WTC11 (cell line): ENCODE results near the gene APOA1.

Source experiments
- ATF6 ChIP-seq: sonication (generic); formaldehyde crosslinking; IDR thresholded peaks from 2 replicates; pipeline ENCODE4 v1.8.1; 2023; ENCODE audit warnings: mild to moderate bottlenecking, missing genetic modification reagents
- FOXP1 ChIP-seq: sonication (generic); formaldehyde crosslinking; IDR thresholded peaks from 2 replicates; pipeline ENCODE4 v1.8.0; 2022; ENCODE audit warnings: missing genetic modification reagents, mild to moderate bottlenecking, moderate library complexity, borderline replicate concordance
- MAX ChIP-seq: sonication (generic); formaldehyde crosslinking; IDR thresholded peaks from 2 replicates; pipeline ENCODE4 v1.8.0; 2022; ENCODE audit warnings: mild to moderate bottlenecking, missing genetic modification reagents
- NR2C2 ChIP-seq: sonication (generic); formaldehyde crosslinking; IDR thresholded peaks from 2 replicates; pipeline ENCODE4 v1.8.0; 2022; ENCODE audit warnings: mild to moderate bottlenecking, missing genetic modification reagents
- OVOL2 ChIP-seq: fragments of 250-450 bp; sonication (Bioruptor Pico); IDR thresholded peaks from 2 replicates; pipeline ENCODE4 v1.9.0; 2021; ENCODE audit warnings: mild to moderate bottlenecking, borderline replicate concordance
- SOX15 ChIP-seq: fragments of 250-450 bp; sonication (Bioruptor Pico); IDR thresholded peaks from 2 replicates; pipeline ENCODE4 v1.9.0; 2021; ENCODE audit warnings: mild to moderate bottlenecking
- ZBTB21 ChIP-seq: sonication (generic); formaldehyde crosslinking; IDR thresholded peaks from 2 replicates; pipeline ENCODE4 v1.8.1; 2023; ENCODE audit warnings: mild to moderate bottlenecking, missing genetic modification reagents, borderline replicate concordance
- TF ChIP-seq, protein P1 (sequence below): fragments of 200-600 bp; IDR thresholded peaks from 2 replicates; pipeline ENCODE4 v1.8.0; 2022; ENCODE audit warnings: antibody characterized with exemption
- TF ChIP-seq, protein P2 (sequence below): sonication (generic); formaldehyde crosslinking; IDR thresholded peaks from 2 replicates; pipeline ENCODE4 v1.8.0; 2023; ENCODE audit warnings: missing genetic modification reagents
- TF ChIP-seq, protein P3 (sequence below): sonication (generic); formaldehyde crosslinking; IDR thresholded peaks from 2 replicates; pipeline ENCODE4 v1.8.1; 2022; ENCODE audit warnings: low read depth, missing genetic modification reagents, borderline replicate concordance
- TF ChIP-seq, protein P4 (sequence below): sonication (generic); formaldehyde crosslinking; IDR thresholded peaks from 2 replicates; pipeline ENCODE4 v1.8.1; 2023; ENCODE audit warnings: mild to moderate bottlenecking, missing genetic modification reagents, moderate library complexity

DNA sequence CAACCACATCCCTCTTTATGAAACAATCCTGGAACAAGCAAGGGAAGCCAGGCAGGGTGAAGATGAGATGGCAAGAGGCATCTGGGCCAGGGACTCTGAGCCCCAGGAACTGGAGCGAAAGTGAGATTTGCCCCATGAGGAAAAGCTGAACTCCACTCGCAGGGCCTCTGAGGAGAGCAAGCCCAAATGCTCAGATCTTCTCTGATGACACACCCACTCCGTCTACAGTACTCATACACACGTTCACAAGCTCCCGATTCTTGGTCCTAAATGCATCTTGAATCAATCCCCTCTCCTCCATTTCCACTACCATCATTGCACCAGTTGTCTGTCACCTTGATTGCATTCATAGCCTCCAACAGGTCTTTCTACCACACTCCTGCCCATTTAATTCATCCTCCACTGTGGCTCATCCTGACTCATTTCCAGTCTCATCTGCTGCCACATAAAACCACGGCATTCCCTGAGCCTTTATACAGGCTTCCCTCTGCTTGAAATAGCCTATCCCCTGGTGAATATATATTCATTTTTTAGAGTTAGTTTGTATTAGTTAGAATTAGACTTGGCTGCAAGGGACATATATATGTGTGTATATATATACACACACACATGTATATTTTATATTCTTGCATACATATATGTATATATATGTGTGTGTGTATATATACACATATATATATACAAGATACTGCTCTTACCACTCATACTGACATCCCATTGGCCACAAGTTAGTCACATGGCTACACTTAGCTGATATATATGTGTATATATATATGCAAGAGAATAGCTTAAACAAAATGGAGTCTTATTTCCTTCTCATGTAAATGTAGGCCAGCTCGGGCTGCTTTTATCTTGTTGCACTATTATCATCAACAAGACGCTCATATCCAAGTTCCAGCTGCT lies 44.3 kb downstream of the APOA1 start:
- TF ChIP-seq, protein P1, sequence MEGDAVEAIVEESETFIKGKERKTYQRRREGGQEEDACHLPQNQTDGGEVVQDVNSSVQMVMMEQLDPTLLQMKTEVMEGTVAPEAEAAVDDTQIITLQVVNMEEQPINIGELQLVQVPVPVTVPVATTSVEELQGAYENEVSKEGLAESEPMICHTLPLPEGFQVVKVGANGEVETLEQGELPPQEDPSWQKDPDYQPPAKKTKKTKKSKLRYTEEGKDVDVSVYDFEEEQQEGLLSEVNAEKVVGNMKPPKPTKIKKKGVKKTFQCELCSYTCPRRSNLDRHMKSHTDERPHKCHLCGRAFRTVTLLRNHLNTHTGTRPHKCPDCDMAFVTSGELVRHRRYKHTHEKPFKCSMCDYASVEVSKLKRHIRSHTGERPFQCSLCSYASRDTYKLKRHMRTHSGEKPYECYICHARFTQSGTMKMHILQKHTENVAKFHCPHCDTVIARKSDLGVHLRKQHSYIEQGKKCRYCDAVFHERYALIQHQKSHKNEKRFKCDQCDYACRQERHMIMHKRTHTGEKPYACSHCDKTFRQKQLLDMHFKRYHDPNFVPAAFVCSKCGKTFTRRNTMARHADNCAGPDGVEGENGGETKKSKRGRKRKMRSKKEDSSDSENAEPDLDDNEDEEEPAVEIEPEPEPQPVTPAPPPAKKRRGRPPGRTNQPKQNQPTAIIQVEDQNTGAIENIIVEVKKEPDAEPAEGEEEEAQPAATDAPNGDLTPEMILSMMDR = no peak
- TF ChIP-seq MAX (CRISPR knock-in tag) = no peak
- TF ChIP-seq SOX15 (CRISPR knock-in tag) = no peak
- TF ChIP-seq, protein P2, sequence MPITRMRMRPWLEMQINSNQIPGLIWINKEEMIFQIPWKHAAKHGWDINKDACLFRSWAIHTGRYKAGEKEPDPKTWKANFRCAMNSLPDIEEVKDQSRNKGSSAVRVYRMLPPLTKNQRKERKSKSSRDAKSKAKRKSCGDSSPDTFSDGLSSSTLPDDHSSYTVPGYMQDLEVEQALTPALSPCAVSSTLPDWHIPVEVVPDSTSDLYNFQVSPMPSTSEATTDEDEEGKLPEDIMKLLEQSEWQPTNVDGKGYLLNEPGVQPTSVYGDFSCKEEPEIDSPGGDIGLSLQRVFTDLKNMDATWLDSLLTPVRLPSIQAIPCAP (CRISPR knock-in tag) = no peak
- TF ChIP-seq, protein P3, sequence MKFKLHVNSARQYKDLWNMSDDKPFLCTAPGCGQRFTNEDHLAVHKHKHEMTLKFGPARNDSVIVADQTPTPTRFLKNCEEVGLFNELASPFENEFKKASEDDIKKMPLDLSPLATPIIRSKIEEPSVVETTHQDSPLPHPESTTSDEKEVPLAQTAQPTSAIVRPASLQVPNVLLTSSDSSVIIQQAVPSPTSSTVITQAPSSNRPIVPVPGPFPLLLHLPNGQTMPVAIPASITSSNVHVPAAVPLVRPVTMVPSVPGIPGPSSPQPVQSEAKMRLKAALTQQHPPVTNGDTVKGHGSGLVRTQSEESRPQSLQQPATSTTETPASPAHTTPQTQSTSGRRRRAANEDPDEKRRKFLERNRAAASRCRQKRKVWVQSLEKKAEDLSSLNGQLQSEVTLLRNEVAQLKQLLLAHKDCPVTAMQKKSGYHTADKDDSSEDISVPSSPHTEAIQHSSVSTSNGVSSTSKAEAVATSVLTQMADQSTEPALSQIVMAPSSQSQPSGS (CRISPR knock-in tag) = no peak
- no peak for TF ChIP-seq ZBTB21 (CRISPR knock-in tag)
- no peak for TF ChIP-seq NR2C2
- TF ChIP-seq, protein P4, sequence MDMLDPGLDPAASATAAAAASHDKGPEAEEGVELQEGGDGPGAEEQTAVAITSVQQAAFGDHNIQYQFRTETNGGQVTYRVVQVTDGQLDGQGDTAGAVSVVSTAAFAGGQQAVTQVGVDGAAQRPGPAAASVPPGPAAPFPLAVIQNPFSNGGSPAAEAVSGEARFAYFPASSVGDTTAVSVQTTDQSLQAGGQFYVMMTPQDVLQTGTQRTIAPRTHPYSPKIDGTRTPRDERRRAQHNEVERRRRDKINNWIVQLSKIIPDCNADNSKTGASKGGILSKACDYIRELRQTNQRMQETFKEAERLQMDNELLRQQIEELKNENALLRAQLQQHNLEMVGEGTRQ (CRISPR knock-in tag) = no peak
- TF ChIP-seq OVOL2 (CRISPR knock-in tag) = no peak
- no peak for TF ChIP-seq ATF6 (CRISPR knock-in tag)
- no peak for TF ChIP-seq FOXP1 (CRISPR knock-in tag)
